IPS-15b (cell line): ENCODE measurements around the gene SFXN5.

Experiments used
- H3K27me3 ChIP-seq: one replicate; pipeline ENCODE4 v1.6.1; 2013; ENCODE audit warnings: low read length; ENCODE audit not compliant: control insufficient read depth, insufficient read depth
- H3K36me3 ChIP-seq: one replicate; pipeline ENCODE4 v1.6.1; 2013; ENCODE audit warnings: low read length; ENCODE audit not compliant: control insufficient read depth, insufficient read depth
- H3K4me1 ChIP-seq: one replicate; pipeline ENCODE4 v1.6.1; 2013; ENCODE audit warnings: mild to moderate bottlenecking, low read length; ENCODE audit not compliant: control insufficient read depth, insufficient read depth
- H3K4me3 ChIP-seq: one replicate; pipeline ENCODE4 v1.5.1; 2013; ENCODE audit warnings: low read depth, low read length
- H3K9ac ChIP-seq: one replicate; pipeline ENCODE4 v1.6.1; 2013; ENCODE audit warnings: low read depth, mild to moderate bottlenecking, low read length
- H3K9me3 ChIP-seq: one replicate; pipeline ENCODE4 v1.6.1; 2013; ENCODE audit warnings: mild to moderate bottlenecking, low read length; ENCODE audit not compliant: control insufficient read depth, insufficient read depth

Gene SFXN5

DNA sequence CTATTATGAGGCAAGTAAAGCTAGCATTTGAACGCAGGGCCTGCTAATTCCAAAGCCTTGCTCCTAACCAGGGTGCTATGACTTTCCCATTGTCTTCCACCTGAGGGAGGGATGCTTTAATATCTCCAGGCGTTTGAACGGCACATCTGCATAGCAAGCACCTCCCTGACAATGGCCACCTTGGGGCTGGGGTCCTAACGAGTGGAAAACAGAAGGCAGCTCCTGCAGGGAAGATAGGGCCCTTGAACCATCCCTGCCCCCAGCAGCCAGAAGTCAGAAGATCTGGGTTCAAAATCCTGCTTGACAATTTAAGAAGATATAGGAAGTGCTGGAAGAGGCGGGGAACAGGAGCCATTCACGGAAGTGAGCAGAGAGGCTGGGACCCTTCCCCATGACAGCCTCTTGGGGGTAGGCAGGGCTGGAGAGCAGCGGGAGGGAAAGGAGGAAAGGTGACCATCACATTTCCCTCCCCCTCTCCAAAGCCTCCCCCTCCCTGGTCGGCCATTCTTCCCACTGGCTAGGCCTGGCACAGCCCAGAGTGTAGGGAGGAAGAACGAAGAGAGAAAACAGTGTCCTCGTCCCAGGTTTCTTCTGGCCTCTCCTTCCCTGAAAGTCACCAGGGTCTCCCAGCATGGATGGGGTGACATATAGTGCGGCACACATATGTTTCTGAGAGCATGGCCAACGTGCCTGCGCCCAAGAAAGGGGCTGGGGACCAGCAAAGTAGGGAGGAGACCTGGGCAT lies 80.6 kb downstream of the SFXN5 start:
- Histone ChIP-seq H3K9ac (no peak overlapping the region), H3K9me3 (no peaks in the 10 kb centered on the region), H3K36me3 (no peaks in the 10 kb centered on the region), H3K4me3 (no peak overlapping the region), H3K4me1 (peaks cover 3% of the 10 kb centered on the region), H3K27me3 (peaks cover 23% of the 10 kb centered on the region)

DNA sequence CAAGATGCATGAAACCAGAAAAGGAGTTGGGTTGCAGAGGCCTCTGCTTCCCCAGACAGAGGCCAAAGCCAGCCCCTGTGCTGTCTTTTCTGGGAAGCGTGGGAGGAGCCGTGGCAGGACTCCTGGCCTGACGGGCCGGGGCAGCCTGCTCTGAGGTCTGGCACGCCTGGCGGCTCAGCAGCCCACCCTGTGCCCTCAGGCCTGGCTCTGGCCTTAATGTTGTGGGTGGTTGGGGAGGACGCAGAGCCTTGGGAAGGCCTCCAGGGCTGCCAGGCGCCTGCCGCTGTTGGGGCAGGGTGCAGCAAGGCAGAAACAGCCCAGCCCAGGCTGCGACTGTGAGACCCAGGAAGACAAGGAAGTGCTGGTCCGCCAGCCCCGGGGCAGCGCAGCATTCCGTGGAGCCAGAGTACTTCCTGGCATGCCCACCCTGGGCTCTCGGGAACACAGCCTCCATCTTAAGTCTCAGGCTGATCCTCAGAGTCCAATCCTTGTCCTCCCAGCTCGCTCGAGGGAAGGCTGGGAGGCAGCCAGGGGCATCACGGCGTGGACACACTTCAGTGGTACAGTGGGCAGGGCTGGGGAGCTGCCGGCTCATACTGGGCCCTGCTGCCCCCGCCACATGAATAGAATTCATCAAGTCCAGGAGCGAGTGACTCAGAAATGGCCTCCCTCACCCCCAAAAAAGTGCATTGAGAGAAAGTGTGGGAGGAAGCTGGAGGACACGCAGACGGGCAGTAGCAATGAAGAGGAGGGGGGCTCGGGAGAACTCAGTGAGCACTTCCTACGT lies 81.5 kb downstream of the SFXN5 start:
- peaks cover 23% of the 10 kb centered on the region for H3K27me3 ChIP-seq
- H3K4me1 ChIP-seq = peaks cover 3% of the 10 kb centered on the region
- no peak overlapping the region for H3K4me3 ChIP-seq
- H3K9me3 ChIP-seq = no peaks in the 10 kb centered on the region
- H3K9ac ChIP-seq = no peak overlapping the region
- no peaks in the 10 kb centered on the region for H3K36me3 ChIP-seq

DNA sequence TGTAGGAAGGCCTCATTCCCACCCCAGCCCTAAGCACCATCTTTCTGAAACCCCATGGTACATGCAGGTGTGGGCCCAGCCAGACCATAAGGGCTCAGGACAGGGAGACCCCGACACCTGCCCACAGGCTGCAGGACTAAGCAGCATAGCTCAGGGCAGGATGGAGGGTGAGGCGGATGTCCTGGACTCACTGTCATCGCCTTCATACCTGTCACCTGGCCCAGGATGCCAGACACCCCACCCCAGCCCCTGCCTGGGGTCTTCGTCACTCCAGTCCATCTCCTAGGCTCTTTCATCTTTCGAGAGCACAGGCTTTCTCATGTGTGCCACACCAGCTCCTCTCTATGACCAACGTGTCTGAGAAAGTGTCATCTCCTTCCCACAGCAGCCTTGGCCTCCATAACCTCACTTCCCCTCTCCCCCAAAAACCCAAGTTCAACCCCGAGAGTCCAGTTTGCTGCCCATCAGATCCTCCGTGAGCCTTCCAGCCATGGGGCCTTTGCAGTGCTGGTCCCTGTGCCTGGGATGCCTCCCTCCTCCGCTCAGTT lies 82.7 kb downstream of the SFXN5 start:
- peaks cover 3% of the 10 kb centered on the region for H3K4me1 ChIP-seq
- no peaks in the 10 kb centered on the region for H3K36me3 ChIP-seq
- peaks cover 23% of the 10 kb centered on the region for H3K27me3 ChIP-seq
- H3K9me3 ChIP-seq = no peaks in the 10 kb centered on the region
- no peak overlapping the region for H3K9ac ChIP-seq
- H3K4me3 ChIP-seq = no peak overlapping the region

DNA sequence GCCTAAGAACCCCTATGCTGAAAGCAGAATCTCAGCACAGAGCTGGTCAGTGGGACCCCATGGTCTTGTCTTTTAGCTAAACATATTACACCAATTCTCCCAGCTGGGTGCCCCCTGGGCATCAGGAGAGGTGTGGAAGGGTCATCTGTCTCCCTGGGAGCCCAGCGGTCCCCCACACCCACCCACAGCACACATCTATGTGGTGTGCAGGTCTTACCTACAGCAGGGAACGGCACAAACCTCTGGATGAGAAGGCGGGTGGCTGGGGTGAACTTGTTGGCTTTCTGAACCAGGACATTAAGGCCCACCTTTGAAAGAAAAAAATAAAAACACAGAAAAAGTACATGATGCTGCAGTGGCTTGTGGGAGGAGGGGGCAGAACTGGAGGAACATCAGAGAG lies 83.5 kb downstream of the SFXN5 start:
- Histone ChIP-seq H3K36me3 (no peaks in the 10 kb centered on the region), H3K27me3 (peaks cover 23% of the 10 kb centered on the region), H3K4me1 (peaks cover 3% of the 10 kb centered on the region), H3K4me3 (no peak overlapping the region), H3K9me3 (no peaks in the 10 kb centered on the region), H3K9ac (no peak overlapping the region)

DNA sequence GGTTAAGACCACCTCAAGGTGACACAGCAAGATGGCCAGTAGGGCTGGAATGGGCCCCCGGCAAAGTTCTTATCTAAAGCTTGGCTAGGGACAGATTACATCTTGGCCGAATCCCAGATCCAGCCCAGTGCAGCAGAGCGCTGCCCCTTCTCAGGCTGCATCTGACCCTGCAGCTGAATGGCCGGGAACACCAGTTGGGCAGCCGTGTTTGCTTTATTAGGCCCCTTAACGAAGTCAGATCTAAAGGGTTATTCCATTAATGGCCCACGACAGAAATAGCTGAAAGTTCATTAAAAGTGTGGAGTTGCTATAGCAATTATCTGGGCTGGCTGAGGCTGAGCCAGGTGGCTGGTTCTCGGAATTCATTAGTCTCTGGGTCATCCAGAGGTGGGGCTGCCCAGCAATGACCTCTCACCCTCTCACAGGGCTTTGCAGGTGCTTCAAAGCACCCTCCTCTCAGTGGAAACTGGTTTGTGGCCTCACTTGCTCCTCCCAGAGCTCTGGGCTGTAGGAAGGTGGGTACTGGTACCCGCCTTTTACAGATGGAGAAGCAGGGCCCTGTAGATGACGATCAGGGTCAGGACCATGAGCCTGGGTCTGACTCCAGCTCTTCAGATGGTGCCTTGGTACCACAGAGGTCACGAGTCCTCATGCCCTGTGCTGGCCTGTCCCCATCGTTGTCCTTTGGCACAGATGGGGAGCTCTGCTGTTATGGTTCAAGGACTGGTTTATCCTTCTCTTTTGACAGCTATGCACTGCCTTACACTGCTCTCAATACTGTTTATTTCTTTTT lies 85.4 kb downstream of the SFXN5 start:
- Histone ChIP-seq H3K4me1 (peaks cover 3% of the 10 kb centered on the region), H3K27me3 (peaks cover 9% of the 10 kb centered on the region), H3K9ac (no peak overlapping the region), H3K4me3 (no peak overlapping the region), H3K36me3 (no peaks in the 10 kb centered on the region), H3K9me3 (no peaks in the 10 kb centered on the region)

DNA sequence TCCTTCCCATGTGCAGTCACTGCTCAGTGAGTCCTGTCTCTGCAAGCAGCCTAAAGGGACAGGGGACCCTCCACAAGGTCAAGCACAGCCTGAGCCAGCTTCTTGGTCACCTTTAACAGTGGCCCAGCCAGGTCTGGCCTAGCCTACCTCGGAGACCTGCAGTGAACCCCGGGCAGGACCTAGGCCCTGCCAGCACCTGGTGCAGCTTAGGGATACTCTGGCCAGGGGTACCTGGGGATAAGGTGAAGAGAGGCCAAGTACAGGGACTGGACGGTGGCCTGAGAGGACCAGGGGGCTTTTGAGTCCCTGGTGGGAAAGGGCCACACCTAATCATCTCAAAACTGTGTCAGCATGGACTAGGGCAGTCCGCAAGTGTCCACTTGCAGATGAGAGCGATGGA lies 86.4 kb downstream of the SFXN5 start:
- H3K9me3 ChIP-seq = no peaks in the 10 kb centered on the region
- no peak overlapping the region for H3K9ac ChIP-seq
- no peak overlapping the region for H3K4me3 ChIP-seq
- peaks cover 7% of the 10 kb centered on the region for H3K27me3 ChIP-seq
- H3K4me1 ChIP-seq = peaks cover 2% of the 10 kb centered on the region
- H3K36me3 ChIP-seq = no peaks in the 10 kb centered on the region

DNA sequence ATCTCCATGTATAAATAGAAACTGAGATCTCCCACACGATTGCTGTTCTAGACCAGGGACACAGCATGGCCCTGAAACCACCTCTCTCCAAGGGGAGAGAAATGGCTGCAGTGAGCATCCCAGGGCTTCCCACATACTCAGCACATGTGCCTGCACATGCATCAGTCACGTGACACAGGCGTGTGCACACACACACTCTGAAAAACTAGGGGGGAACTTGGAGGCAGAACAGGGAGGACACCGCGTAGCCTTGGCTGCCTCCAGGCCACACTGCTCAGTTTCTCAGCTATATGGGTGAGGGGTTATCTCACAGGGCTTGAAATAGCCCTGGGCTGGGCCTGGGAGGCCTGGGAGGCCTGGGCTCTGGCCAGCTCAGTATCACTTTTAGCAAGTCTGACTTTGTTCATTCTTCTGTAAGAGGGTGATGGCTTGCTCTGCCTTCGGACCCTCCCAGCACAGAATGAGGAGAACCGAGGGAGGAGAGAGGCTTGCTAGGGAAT lies 87.3 kb downstream of the SFXN5 start:
- Histone ChIP-seq H3K36me3 (no peaks in the 10 kb centered on the region), H3K9ac (no peak overlapping the region), H3K27me3 (peaks cover 4% of the 10 kb centered on the region), H3K4me3 (no peak overlapping the region), H3K4me1 (peaks cover 2% of the 10 kb centered on the region), H3K9me3 (no peaks in the 10 kb centered on the region)

DNA sequence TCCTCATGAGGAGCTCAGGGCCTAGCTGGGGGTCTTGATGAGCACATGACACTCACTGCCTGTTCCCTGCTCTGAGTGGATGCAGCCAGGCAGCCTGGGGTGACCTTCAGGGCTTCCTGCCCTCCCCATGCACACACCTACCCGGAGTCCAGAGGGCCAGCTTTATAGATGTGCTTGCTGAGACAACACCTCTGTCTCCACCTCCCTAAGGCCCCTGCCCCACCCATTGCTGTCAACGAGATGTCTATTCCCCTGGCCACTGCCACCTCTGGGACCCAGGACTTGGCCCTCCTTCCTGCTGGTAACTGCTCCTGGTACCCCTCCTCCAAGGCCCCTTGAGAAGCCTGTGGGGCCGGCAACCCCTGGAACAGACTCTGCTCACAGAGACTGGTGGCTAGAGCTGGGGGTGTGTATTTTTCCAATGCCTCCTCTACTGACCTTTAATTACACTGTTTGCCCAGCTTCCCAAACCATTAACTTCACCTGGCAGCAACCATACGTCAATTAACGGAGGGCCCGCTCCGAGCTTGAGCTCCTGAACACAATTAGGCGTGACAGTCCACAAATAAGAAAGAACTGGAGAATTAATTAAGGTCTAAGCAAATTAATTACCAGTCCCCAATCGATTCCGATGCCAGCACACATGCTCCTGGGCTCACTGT lies 87.9 kb downstream of the SFXN5 start:
- Histone ChIP-seq H3K9me3 (no peaks in the 10 kb centered on the region), H3K27me3 (no peaks in the 10 kb centered on the region), H3K36me3 (no peaks in the 10 kb centered on the region), H3K4me1 (peaks cover 2% of the 10 kb centered on the region), H3K4me3 (no peak overlapping the region), H3K9ac (no peak overlapping the region)

DNA sequence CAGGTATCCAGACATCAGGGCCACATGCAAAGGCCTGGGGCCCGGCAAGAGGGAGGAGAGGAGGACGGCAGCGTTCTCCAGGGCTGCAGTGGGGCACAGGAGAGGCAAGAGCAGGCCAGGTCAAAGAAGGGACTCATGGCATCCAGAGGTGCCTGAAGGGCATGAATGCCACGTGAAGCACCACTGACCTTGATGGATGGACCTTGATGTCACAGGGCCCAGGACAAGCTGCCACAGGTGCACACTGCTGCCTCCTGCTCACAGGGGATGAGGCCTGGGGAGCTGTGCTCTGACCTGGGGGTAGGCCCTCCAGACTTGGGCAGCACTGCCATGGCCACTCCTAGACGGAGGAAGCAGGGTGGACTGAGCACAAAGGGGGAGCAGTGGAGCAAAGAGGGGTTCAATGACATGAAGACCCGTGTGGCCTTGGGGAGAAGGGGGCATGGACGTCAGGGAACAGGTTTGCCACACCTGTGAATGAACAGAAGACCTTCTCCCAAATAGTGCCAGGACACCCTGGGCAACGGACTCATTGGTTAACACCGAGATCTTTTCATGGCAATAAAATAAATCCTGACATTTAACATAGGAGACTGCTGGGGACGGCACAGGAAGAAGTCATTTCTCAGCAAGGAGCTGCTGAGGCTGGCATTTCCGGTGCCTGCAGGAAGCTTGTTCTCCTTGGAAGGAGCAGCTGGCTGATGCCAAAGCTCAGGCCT lies 88.6 kb downstream of the SFXN5 start:
- no peaks in the 10 kb centered on the region for H3K27me3 ChIP-seq
- no peaks in the 10 kb centered on the region for H3K9me3 ChIP-seq
- H3K4me1 ChIP-seq = peaks cover 2% of the 10 kb centered on the region

DNA sequence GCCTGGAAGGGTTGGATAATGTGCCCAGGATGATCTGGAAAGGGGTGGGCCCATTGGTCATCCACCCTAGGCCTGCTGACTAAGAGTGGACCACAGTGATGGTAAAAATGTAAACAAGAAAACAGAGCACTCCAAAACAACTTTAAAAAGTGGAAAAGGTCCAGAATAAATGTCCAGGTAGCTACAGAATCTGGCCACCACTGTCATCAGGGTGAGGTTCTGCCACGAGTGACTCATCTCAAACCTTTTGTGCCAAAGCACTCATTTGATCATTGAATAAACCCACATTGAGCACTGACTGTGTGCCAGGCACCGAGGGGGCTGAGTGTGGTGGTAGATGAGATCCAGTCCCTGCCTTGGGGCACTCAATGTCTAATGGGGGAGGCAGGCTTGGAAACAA lies 89.3 kb downstream of the SFXN5 start:
- H3K4me3 ChIP-seq = no peak overlapping the region
- peaks cover 2% of the 10 kb centered on the region for H3K4me1 ChIP-seq
- H3K27me3 ChIP-seq = no peaks in the 10 kb centered on the region
- H3K9ac ChIP-seq = no peak overlapping the region
- H3K9me3 ChIP-seq = no peaks in the 10 kb centered on the region
- H3K36me3 ChIP-seq = no peaks in the 10 kb centered on the region

More for the DNA sequence above, 88.6 kb downstream of the SFXN5 start:
- H3K36me3 ChIP-seq = no peaks in the 10 kb centered on the region
- no peak overlapping the region for H3K4me3 ChIP-seq
- H3K9ac ChIP-seq = no peak overlapping the region
